ENCODE results near the gene OR5M11.

DNA sequence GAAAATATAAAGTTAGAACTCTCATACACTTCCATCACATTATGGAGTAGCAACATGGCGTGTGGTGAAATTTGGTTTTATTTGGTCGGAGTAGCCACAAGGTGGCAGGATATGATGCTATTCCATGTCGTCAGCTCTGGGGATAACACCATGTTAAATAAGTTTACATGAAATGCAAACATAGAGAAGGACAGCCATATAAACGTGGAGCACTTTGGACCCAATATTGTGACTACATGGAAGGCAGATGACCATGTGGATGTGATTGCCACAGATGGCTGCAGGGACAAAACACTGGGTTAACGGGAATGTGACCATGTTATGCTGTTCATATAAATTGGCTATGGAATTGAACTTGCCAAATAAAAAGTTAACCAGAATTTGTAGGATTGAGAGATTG, 21.0 kb downstream of the OR5M11 start:
- TF ChIP-seq, protein P1, sequence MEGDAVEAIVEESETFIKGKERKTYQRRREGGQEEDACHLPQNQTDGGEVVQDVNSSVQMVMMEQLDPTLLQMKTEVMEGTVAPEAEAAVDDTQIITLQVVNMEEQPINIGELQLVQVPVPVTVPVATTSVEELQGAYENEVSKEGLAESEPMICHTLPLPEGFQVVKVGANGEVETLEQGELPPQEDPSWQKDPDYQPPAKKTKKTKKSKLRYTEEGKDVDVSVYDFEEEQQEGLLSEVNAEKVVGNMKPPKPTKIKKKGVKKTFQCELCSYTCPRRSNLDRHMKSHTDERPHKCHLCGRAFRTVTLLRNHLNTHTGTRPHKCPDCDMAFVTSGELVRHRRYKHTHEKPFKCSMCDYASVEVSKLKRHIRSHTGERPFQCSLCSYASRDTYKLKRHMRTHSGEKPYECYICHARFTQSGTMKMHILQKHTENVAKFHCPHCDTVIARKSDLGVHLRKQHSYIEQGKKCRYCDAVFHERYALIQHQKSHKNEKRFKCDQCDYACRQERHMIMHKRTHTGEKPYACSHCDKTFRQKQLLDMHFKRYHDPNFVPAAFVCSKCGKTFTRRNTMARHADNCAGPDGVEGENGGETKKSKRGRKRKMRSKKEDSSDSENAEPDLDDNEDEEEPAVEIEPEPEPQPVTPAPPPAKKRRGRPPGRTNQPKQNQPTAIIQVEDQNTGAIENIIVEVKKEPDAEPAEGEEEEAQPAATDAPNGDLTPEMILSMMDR (conservative IDR thresholded peaks at IDR 0.05), result peak; percentile 71
- no peak for TF ChIP-seq ZFX (IDR thresholded peaks at IDR 0.05)
